Activated T-helper 9 cell treated with anti-CD3 and anti-CD28 coated beads, Interleukin-2, amount 50 U/mL, for 16 hours (primary cell): ENCODE measurements around the gene APOBEC2.
A peak's percentile ranks its signal among the peaks of the same experiment; 100 is the strongest.
"Not testable (repeated sequence)": the region's sequence is repeated elsewhere in the genome, so short reads cannot be mapped to it uniquely, and the experiment has no call there.

Source experiments
- DNase-seq: peaks from one replicate; pipeline ENCODE4 v3.0.0-alpha.2; 2020; ENCODE audit warnings: low read depth

The APOBEC2 gene

DNA sequence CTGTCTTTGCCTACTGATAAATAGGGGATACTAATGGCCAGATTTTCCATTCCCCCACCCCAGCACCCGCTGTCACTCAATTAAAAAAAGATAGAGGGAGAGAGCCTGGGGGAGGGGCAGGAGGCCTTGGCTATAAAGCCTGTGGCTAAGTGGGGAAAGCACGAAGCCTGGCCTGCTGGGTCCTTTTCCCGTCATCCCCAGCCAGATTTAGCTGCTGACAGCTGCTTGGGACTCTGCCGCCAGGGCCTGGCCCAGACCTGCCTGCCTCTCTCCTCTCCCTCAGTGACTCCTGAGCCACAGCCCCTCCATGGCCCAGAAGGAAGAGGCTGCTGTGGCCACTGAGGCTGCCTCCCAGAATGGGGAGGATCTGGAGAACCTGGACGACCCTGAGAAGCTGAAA lies at the start of gene APOBEC2:
APOBEC2 (plus strand) TSS at position 162 of the 400 bp plus-strand sequence; CDS start at position 308, 146 bp downstream.
- no peak for DNase-seq

- peak; percentile 18 for DNase-seq
Observed at GRCh38 chr6:41006217-41006616, 46.8 kb upstream of the APOBEC2 start.

GRCh38 chr6:41006980-41007379 lies 46.0 kb upstream of the APOBEC2 start:
- DNase-seq = not testable (repeated sequence)

DNA sequence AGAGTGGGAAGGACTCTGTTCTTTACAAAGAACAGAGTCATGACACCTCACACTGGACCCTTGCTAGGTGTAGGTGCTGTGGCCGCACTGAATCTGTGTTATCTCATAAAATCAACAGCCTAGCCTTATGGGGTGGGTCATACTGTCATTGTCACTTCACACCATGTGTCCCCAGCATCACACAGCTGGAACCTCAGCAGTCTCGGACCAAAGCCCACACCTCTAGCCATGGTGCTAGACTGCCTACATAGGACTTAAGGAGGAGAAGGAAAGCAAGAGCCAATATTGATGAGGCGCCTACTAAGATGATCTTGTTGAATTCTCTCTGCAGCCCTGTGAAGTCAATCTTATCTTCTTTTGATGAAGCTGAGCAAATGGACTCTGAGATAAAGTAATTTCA lies 45.0 kb upstream of the APOBEC2 start:
- DNase-seq = no peak

- no peak for DNase-seq
Observed at GRCh38 chr6:41009669-41010068, 43.3 kb upstream of the APOBEC2 start.

GRCh38 chr6:41011673-41012072 lies 41.3 kb upstream of the APOBEC2 start:
- DNase-seq = no peak

DNA sequence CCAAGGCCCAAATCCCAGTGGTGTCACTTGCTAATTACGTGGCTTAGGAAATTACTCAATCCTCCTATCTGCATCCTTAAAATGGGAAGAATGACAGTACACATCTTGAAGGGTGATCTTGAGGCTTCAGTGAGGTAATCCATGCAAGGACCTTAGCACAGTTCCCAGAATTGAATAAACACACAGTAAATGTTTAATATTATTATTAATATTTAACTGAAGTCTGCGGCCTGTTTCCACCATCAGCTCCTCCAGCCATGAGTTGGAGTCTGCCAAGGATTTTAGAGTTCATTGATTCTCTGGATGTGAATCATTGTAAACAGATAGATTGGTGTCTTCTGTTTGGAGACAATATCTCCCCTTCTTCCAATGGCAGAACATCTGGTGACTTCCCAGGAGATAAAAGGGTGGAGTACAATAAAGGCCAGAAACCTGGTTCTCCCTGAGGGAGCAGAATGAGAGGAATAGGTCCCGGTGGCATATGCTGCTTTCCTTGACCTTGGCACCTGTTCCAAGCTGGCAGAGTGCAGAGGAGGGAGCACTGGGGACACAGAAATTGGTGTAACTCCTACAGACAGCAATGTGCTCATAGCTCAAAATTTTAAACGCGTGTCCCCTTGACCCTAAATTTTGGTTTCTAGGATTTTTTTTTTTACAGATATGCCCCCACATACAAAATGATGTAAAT lies 39.4 kb upstream of the APOBEC2 start:
- DNase-seq = no peak

DNA sequence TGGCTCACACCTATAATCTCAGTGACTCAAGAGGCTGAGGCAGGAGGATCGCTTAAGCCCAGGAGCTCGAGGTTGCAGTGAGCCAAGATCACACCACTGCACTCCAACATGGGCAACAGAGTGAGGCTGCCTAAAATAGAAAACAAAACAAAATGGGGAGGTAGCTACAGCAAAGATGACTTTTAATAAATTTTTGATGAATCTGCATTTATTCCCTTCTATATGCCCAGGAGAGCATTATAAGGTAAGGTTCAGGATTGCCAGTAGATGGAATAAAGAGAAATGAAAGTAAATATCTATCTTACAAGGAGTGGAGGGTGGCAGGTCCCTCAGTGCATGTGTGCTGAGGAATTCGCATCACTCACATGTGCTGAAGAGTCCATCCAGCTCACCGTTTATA lies 38.2 kb upstream of the APOBEC2 start:
- DNase-seq = no peak

GRCh38 chr6:41015860-41016259 lies 37.1 kb upstream of the APOBEC2 start:
- not testable (repeated sequence) for DNase-seq

DNA sequence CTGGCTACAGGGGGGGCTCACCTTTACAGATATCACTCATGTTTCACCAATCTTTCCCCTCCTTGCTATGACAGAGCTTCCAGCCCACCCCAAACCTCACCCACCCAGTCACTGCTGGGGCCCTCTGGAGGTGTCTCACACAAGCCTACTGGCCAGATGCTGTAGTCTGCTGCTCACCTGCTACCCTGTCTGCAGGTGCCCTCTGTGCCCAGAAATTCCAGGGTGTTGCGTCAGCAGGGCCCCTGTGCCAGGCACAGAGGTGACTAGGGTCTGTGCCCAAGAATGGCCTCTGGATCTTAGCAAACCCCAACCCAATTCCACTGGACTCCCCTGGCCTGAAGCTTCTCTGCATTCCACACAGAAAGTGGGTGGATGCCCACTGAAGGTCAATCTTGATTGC lies 35.3 kb upstream of the APOBEC2 start:
- DNase-seq = no peak

DNA sequence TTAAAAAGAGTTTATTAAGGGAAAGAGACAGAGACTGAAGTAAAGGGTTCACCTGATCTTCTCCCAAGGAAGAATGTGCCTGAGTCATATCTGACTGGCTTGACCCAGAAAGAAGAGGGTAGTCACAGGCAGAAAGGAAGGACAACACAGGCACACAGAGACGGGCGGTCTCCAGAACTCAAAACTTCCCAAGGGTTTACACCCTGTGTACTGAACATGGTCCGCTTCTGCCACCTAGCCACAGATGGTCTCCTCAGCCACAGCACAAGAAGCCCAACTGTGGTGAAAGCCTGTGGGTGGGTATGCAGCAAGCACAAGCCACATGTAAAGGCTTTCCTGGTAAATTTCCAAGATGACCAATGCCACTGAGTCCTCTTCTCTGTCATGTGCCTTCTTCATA lies 31.2 kb upstream of the APOBEC2 start:
- no peak for DNase-seq

DNA sequence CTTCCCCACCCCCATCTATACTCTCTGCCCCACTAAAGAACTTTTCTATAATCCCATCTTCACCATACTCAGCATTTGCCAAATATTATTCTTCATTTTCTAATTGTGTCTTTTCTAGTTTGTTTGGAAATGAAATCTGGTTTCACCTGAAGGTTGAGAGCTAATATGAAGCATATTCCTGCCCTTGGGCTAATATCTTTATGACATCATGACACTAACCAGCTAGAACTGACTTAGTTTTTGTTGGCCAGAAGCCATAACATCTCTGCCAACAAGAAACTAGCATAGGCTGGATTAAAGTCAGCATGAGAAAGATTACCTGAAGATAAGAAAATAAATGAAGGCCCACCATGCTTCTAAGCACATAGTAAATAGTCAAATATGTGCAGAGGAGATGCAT lies 30.7 kb upstream of the APOBEC2 start:
- DNase-seq = no peak

DNA sequence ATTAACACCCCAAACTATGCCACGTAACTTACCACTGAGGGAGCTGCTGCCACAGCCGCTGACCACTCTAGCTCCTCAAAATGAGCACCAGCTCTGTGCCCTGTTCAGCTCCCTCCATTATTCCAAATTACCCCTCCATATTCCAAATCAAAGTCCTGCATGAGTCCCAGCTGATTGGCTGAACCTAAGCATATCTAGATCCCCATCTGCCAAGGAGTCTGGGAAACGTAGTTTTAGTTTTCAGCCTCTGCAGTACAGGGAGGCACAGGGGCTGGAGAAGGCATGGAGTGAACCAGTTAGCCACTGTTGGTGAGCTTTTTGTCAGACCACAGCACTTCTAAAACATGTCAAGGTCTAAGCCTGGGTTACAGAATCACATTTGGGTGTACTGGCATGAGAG lies 29.9 kb upstream of the APOBEC2 start:
- no peak for DNase-seq

GRCh38 chr6:41025966-41026530 lies 27.0 kb upstream of the APOBEC2 start:
- DNase-seq = no peak

DNA sequence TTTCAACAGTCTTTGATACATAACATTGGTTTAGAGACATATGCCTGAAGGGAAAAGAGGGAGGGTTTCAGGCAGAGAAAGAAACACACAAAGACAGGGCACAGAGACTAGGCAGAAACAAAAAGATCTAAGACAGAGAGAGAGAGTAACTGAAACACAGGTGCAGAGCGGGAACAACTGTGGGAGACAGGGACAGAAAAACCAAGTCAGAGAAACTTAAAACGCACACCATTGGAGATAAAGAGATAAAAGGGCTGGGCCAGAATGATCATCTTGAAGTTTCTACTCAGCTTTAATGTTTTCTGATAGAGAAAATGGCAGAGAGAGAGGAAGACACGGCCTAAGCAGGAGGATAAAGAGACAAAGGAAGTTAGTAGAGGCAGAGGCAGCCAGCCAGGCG lies 25.8 kb upstream of the APOBEC2 start:
- no peak for DNase-seq

GRCh38 chr6:41027799-41028560 lies 25.0 kb upstream of the APOBEC2 start:
- DNase-seq = peak; percentile 61

GRCh38 chr6:41028561-41029412 lies 24.2 kb upstream of the APOBEC2 start:
- no peak for DNase-seq

- no peak for DNase-seq
Observed at GRCh38 chr6:41032830-41033229, 20.2 kb upstream of the APOBEC2 start.

GRCh38 chr6:41033776-41034175 lies 19.2 kb upstream of the APOBEC2 start:
- DNase-seq = no peak

DNA sequence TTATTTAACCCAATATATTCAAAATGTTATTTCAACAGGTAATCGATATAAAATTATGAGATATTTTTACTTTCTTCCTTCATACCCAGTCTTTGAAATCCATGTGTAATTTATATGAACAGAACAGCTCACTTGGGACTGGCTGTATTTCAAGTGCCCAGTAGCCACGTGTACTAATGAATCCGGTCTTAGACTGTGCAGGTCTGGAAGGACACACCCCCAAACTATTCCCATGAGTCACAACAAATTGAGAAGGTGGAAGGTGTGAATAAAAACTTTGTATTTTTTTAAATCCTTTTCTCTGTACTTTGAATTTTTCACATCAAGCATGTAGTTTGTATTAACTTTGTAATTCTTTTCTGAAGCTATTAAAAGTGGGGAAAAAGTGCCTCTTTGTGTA lies 16.8 kb upstream of the APOBEC2 start:
- DNase-seq = no peak

GRCh38 chr6:41036601-41037000 lies 16.4 kb upstream of the APOBEC2 start:
- no peak for DNase-seq
